ENCODE measurements around the gene ZNF620. TPM values are rescaled to one million over a fixed set of nuclear protein-coding genes. Genes with fewer than 3 reads are reported as not detected.

Gene ZNF620
- polyA plus RNA-seq, 3 donors, result 0.27 to 0.67 (median 0.37) TPM

GRCh38 chr3:40499952-40500351 lies 5.9 kb upstream of the ZNF620 start:
- Histone ChIP-seq H2AFZ (ENCODE audit: insufficient read depth, low read depth, low read length, poor library complexity, severe bottlenecking) (no peak overlapping the region), H3K36me3 (replicated peaks in 1 of 2; ENCODE audit: control insufficient read depth in 1 of 2, insufficient read depth in 2 of 2, low read length in 2 of 2) (no peaks in the 10 kb centered on the region), H3K4me2 (replicated peaks; ENCODE audit: extremely low read depth, low read length, poor library complexity, severe bottlenecking) (no peak overlapping the region), H3K9ac (ENCODE audit: insufficient read depth, low read length, poor library complexity, severe bottlenecking) (no peak overlapping the region), H3K4me1 (ENCODE audit: control insufficient read depth in 1 of 2, insufficient read depth in 2 of 2, low read length in 2 of 2) (no peaks in the 10 kb centered on the region), H3K27ac (ENCODE audit: low read depth in 1 of 2, low read length in 2 of 2) (no peak overlapping the region), H3K79me2 (ENCODE audit: insufficient read depth, low read length) (no peaks in the 10 kb centered on the region), H3K4me3 (replicated peaks in 1 of 3; ENCODE audit: low read depth in 2 of 3, low read length in 3 of 3) (no peak overlapping the region), H3K27me3 (ENCODE audit: control insufficient read depth in 2 of 2, insufficient read depth in 2 of 2, low read length in 2 of 2) (no peaks in the 10 kb centered on the region), H3K9me3 (replicated peaks in 1 of 2; ENCODE audit: control insufficient read depth in 1 of 2, insufficient read depth in 1 of 2, low read length in 2 of 2) (no peaks in the 10 kb centered on the region), H4K20me1 (ENCODE audit: insufficient read depth, low read length) (no peaks in the 10 kb centered on the region)
- Mint-ChIP-seq H3K36me3 (peaks cover 1 to 5% of the 10 kb centered on the region in 2 donors), H3K4me1 (no peaks in the 10 kb centered on the region), H3K27me3 (ENCODE audit: low read depth in 3 of 3) (peaks cover 4 to 5% (median 4%) of the 10 kb centered on the region in 3 donors), H3K4me3 (no peak overlapping the region), H3K9me3 (no peaks in the 10 kb centered on the region), H3K27ac (no peak overlapping the region)
- WGBS (ENCODE audit: insufficient coverage), result no CpG with 5 or more reads among the region's 1 CpG
- no peak for TF ChIP-seq CTCF (IDR thresholded peaks at IDR 0.05)
- intact Hi-C loops (cut with micrococcal nuclease), result no loop called here
- no peak for DNase-seq

GRCh38 chr3:40502034-40502433 lies 3.8 kb upstream of the ZNF620 start:
- DNase-seq, result no peak
- intact Hi-C loops (cut with micrococcal nuclease), result no loop called here
- Mint-ChIP-seq H3K36me3 (peaks cover 1 to 5% of the 10 kb centered on the region in 2 donors), H3K27me3 (ENCODE audit: low read depth in 3 of 3) (peaks cover 4 to 15% (median 11%) of the 10 kb centered on the region in 3 donors), H3K4me3 (no peak overlapping the region), H3K27ac (no peak overlapping the region), H3K4me1 (peaks cover 18% of the 10 kb centered on the region), H3K9me3 (no peaks in the 10 kb centered on the region)
- Histone ChIP-seq H3K9me3 (replicated peaks in 1 of 2; ENCODE audit: control insufficient read depth in 1 of 2, insufficient read depth in 1 of 2, low read length in 2 of 2) (no peaks in the 10 kb centered on the region), H3K4me2 (replicated peaks; ENCODE audit: extremely low read depth, low read length, poor library complexity, severe bottlenecking) (no peak overlapping the region), H2AFZ (ENCODE audit: insufficient read depth, low read depth, low read length, poor library complexity, severe bottlenecking) (no peak overlapping the region), H3K27ac (ENCODE audit: low read depth in 1 of 2, low read length in 2 of 2) (no peak overlapping the region), H3K4me3 (replicated peaks in 1 of 3; ENCODE audit: low read depth in 2 of 3, low read length in 3 of 3) (no peak overlapping the region), H3K9ac (ENCODE audit: insufficient read depth, low read length, poor library complexity, severe bottlenecking) (no peak overlapping the region), H3K27me3 (ENCODE audit: control insufficient read depth in 2 of 2, insufficient read depth in 2 of 2, low read length in 2 of 2) (peaks cover 0 to 6% of the 10 kb centered on the region in 2 donors), H3K4me1 (ENCODE audit: control insufficient read depth in 1 of 2, insufficient read depth in 2 of 2, low read length in 2 of 2) (peaks cover 7 to 10% of the 10 kb centered on the region in 2 donors), H4K20me1 (ENCODE audit: insufficient read depth, low read length) (no peaks in the 10 kb centered on the region), H3K79me2 (ENCODE audit: insufficient read depth, low read length) (no peaks in the 10 kb centered on the region), H3K36me3 (replicated peaks in 1 of 2; ENCODE audit: control insufficient read depth in 1 of 2, insufficient read depth in 2 of 2, low read length in 2 of 2) (no peaks in the 10 kb centered on the region)
- WGBS (ENCODE audit: insufficient coverage), result no CpG with 5 or more reads among the region's 2 CpGs
- TF ChIP-seq CTCF (IDR thresholded peaks at IDR 0.05), result no peak

All from CD14-positive monocyte (primary cell).